Natural killer cell (primary cell): ENCODE results near the gene ACHE. TPM values are rescaled to one million over a fixed set of nuclear protein-coding genes. Genes with fewer than 3 reads are reported as not detected.

Experiments
- ATAC-seq, 3 donors: fragments of 150-1000 bp in 2 of 3; fragments of 200-7000 bp in 1 of 3; cut with Tn5 transposase; 1 replicate in 1 of 3; 2 replicates in 2 of 3; pipeline ENCODE4 v1.10.0; 2021; ENCODE audit warnings: mild to moderate bottlenecking in 2 of 3, moderate library complexity in 2 of 3
- DNase-seq, 2 donors: peaks; one replicate each; pipeline versions ENCODE4 v3.0.0 to v3.0.0-alpha.2; 2013 to 2021; ENCODE audit warnings: mixed read lengths in 1 of 2
- H3K27ac ChIP-seq: one replicate; pipeline ENCODE4 v1.5.1; 2013; ENCODE audit warnings: mild to moderate bottlenecking, low read length
- H3K27me3 ChIP-seq: one replicate; pipeline ENCODE4 v1.6.1; 2013; ENCODE audit warnings: low read length; ENCODE audit not compliant: control insufficient read depth, insufficient read depth
- H3K36me3 ChIP-seq: one replicate; pipeline ENCODE4 v1.6.1; 2013; ENCODE audit warnings: low read length; ENCODE audit not compliant: control insufficient read depth, insufficient read depth
- H3K4me1 ChIP-seq: one replicate; pipeline ENCODE4 v1.6.1; 2013; ENCODE audit warnings: low read length; ENCODE audit not compliant: control insufficient read depth, insufficient read depth
- H3K4me3 ChIP-seq: one replicate; pipeline ENCODE4 v1.5.1; 2013; ENCODE audit warnings: low read length
- H3K9me3 ChIP-seq: one replicate; pipeline ENCODE4 v1.6.1; 2013; ENCODE audit warnings: low read length; ENCODE audit not compliant: control insufficient read depth, insufficient read depth
- H3K27ac Mint-ChIP-seq, 2 donors: one replicate each; pipeline ENCODE4 v1.8.0; 2022; ENCODE audit warnings: mild to moderate bottlenecking in 2 of 2, mixed read lengths in 2 of 2, moderate library complexity in 1 of 2
- H3K27me3 Mint-ChIP-seq, 2 donors: one replicate each; pipeline ENCODE4 v1.8.0; 2022; ENCODE audit warnings: low read depth in 2 of 2, mixed read lengths in 2 of 2
- H3K36me3 Mint-ChIP-seq: one replicate; pipeline ENCODE4 v1.8.0; 2022; ENCODE audit warnings: mixed read lengths
- H3K4me1 Mint-ChIP-seq, 2 donors: one replicate each; pipeline ENCODE4 v1.8.0; 2022; ENCODE audit warnings: mixed read lengths in 2 of 2
- H3K4me3 Mint-ChIP-seq: one replicate; pipeline ENCODE4 v1.8.0; 2022; ENCODE audit warnings: mild to moderate bottlenecking, moderate library complexity, mixed read lengths
- H3K9me3 Mint-ChIP-seq, 2 donors: one replicate each; pipeline ENCODE4 v1.8.0; 2022; ENCODE audit warnings: mixed read lengths in 2 of 2
- WGBS: methylation state at CpG from one replicate; pipeline ENCODE4 v1.1.7; 2013; ENCODE audit warnings: missing lambda C conversion rate; ENCODE audit not compliant: insufficient coverage; 5-methylcytosine and 5-hydroxymethylcytosine counted together
- intact Hi-C: fragments of 100-400 bp; cut with micrococcal nuclease; formaldehyde crosslinking; loops from one replicate; pipeline ENCODE4 v1.14.2; 2022
- total RNA-seq, 4 donors: library from RNA; stranded (reverse); fragments of 120-200 nt in 1 of 4; gene quantifications; one replicate each; pipeline versions ENCODE4 v1.2.3 to v1.2.4, GENCODE V29; 2013 to 2022
- TF ChIP-seq, protein P1 (sequence below): fragments of 200-600 bp; IDR thresholded peaks from one replicate; pipeline ENCODE4 v1.8.0; 2022; ENCODE audit warnings: antibody characterized with exemption

Gene ACHE
- total RNA-seq, 3 donors from 2014 or later (not counting 1 experiment from before 2014, with no cell fraction given) = 0.18 to 0.84 (median 0.47) TPM

DNA sequence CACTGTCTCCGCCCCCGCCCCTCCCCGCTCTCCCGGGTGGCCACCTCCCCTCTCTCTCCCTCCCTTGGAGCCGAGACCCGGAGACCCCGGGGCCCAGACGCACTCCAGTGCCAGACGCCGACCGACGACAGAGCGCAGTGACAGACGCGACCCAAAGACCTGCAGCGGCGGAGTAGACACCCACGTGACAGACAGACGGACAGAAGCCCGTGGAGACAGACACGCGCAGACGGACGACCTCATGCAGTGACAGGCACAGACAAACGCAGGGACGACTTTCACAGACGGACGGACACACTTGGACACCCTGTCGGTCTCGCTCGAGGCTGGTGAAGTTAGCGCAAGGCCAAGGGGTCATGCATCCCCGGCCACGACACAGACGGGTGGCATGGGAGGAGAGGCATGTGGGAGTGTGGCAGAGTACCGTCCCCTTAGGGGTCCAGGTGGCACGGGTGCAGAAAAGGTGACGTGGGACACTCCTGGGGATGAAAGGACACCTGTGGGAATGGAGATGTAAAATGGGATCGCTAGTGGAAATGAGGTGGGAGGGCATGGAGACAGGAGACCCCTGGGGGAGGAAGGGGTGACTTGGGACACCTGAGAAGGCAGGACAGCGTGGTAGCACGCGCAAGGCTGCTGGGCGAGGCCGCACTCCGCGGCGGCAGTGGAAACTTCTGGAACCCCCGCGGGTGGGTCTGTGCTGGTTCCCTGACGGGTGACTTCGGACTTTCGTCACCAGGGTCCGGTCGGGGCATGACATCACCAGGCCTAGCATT lies 456 bp upstream of the ACHE start:
- DNase-seq = peak in 1 of 2 donors; percentile 64
- peaks cover 25% of the 10 kb centered on the region for H3K27me3 ChIP-seq
- Mint-ChIP-seq H3K4me1 (peaks cover 12 to 13% of the 10 kb centered on the region in 2 donors), H3K27me3 (peaks cover 43 to 58% of the 10 kb centered on the region in 2 donors), H3K27ac (peak overlapping the region; percentile 72 to 86), H3K9me3 (no peaks in the 10 kb centered on the region), H3K4me3 (peak overlapping the region; percentile 88), H3K36me3 (no peaks in the 10 kb centered on the region)
- peak; percentile 35 to 60 (median 52) for ATAC-seq
- 7% methylated on average over 52 of the region's 54 CpGs for WGBS
- intact Hi-C loops = loop anchor here (5.0 kb wide), 1 partner anchor 181 kb away; no protein-coding TSS in a partner anchor
- H3K4me3 ChIP-seq = no peak overlapping the region
- peaks cover 25% of the 10 kb centered on the region for H3K4me1 ChIP-seq
- TF ChIP-seq, protein P1, sequence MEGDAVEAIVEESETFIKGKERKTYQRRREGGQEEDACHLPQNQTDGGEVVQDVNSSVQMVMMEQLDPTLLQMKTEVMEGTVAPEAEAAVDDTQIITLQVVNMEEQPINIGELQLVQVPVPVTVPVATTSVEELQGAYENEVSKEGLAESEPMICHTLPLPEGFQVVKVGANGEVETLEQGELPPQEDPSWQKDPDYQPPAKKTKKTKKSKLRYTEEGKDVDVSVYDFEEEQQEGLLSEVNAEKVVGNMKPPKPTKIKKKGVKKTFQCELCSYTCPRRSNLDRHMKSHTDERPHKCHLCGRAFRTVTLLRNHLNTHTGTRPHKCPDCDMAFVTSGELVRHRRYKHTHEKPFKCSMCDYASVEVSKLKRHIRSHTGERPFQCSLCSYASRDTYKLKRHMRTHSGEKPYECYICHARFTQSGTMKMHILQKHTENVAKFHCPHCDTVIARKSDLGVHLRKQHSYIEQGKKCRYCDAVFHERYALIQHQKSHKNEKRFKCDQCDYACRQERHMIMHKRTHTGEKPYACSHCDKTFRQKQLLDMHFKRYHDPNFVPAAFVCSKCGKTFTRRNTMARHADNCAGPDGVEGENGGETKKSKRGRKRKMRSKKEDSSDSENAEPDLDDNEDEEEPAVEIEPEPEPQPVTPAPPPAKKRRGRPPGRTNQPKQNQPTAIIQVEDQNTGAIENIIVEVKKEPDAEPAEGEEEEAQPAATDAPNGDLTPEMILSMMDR = no peak
- no peak overlapping the region for H3K27ac ChIP-seq
- no peaks in the 10 kb centered on the region for H3K36me3 ChIP-seq
- no peaks in the 10 kb centered on the region for H3K9me3 ChIP-seq

DNA sequence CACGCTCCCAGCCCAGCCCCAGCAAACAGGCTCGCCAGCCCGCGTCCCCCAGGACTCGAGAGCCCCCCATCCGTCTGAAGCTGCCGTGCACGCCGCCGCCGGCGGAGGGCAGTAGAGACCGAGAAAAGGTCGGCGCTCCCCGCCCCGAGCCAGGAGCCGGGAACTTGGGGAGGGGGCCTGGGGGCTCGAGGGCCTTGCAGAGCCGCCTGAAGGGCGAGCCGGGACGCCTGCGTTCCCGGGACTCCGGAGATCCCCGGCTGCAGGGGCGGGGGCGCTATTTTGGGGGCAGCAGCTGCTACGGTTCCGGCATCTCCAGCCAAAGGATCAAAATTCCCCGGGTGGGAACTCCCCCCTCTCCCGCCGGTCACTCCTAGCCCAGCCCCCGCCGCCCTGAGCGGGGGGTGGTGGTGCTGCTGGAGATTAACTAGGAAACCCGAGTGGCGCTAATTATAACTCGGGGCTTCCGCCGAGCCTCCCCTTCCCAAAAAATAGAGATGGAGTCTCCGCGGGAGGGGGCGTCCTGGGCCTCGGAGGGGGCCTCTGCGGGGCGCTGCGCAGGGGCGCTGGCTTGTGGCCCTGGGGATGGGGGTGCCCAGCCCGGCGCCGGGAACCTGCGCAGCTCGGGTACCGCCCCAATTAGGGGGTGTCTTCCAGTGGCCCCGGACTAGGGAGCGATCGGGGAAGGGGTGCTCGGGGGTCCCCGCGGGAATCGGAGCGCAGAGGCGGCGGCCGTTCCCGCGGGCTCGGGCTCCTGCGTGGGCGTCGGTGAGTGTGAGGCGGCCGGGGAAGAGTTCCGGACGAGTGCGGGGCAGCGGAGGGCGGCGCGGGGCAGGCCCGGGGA lies 608 bp downstream of the ACHE start:
- Mint-ChIP-seq H3K27ac (no peak overlapping the region), H3K27me3 (peaks cover 33 to 53% of the 10 kb centered on the region in 2 donors), H3K9me3 (no peaks in the 10 kb centered on the region), H3K4me1 (peaks cover 18 to 23% of the 10 kb centered on the region in 2 donors), H3K4me3 (peak overlapping the region; percentile 42), H3K36me3 (no peaks in the 10 kb centered on the region)
- peak overlapping the region; percentile 6 for H3K4me3 ChIP-seq
- H3K36me3 ChIP-seq = no peaks in the 10 kb centered on the region
- peaks cover 28% of the 10 kb centered on the region for H3K27me3 ChIP-seq
- H3K27ac ChIP-seq = no peak overlapping the region
- ATAC-seq = peak; percentile 32 to 37 (median 32)
- peaks cover 36% of the 10 kb centered on the region for H3K4me1 ChIP-seq
- under 1% methylated on average over 83 of the region's 83 CpGs for WGBS
- intact Hi-C loops = loop anchor here (5.0 kb wide), 1 partner anchor 182 kb away; no protein-coding TSS in a partner anchor
- TF ChIP-seq, protein P1 = peak; percentile 72
- peak; percentile 53 to 72 for DNase-seq
- no peaks in the 10 kb centered on the region for H3K9me3 ChIP-seq

DNA sequence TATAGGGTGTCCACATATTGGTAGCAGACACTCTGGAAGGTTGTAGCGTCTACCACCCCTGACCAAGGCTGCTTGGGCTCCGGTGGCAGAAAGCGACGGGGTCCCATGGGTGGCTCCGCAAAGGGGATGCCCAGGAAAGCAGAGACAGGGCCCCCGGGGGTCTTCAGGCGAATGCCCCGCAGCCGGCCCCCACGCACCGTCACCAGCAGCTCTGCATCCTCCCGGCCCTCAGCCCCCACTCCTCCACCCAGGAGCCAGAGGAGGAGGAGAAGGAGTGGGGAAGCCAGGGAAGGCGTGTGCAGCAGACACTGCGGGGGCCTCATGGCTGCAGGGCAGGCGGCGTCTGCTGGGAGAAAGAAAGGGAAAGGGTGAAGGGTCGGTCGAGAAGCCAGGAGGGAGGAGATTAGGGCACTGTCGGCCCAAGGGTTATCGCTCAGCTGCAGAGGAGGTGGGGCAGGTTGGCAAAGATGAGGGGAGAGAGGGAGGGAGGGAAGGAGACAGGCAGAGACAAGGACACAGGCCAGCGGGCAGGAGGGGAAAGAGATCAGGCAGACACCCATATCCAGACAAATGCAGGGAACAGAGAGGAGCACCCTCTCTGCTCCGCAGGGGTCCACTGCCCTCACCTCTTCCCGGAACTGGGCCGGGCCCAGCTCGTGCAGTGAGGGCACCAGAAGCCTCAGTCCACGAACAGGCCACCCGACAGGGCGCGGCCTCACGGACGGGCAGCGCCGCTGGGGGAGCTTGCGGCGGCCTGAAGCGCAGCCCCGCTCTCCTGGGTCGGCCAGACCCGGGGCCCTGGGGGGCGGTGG lies 1.6 kb downstream of the ACHE start:
- Mint-ChIP-seq H3K4me1 (peaks cover 18 to 26% of the 10 kb centered on the region in 2 donors), H3K4me3 (peak overlapping the region; percentile 7), H3K27ac (peak overlapping the region in 1 of 2 donors; percentile 42), H3K27me3 (peaks cover 32 to 50% of the 10 kb centered on the region in 2 donors), H3K36me3 (no peaks in the 10 kb centered on the region), H3K9me3 (no peaks in the 10 kb centered on the region)
- ATAC-seq = no peak
- TF ChIP-seq, protein P1 = no peak
- Histone ChIP-seq H3K4me1 (peaks cover 39% of the 10 kb centered on the region), H3K4me3 (no peak overlapping the region), H3K9me3 (no peaks in the 10 kb centered on the region), H3K36me3 (no peaks in the 10 kb centered on the region), H3K27ac (no peak overlapping the region), H3K27me3 (peaks cover 28% of the 10 kb centered on the region)
- WGBS = 51% methylated on average over 36 of the region's 40 CpGs
- intact Hi-C loops = no loop called here
- DNase-seq = no peak
